Vagina (tissue), 2 donors: ENCODE results near the gene DISP3. TPM values are rescaled to one million over a fixed set of nuclear protein-coding genes. Genes with fewer than 3 reads are reported as not detected.

Experiments
- DNase-seq, 2 donors: peaks; one replicate each; pipeline ENCODE4 v3.0.0-alpha.2; 2017; ENCODE audit errors: extremely low spot score in 2 of 2
- H3K27ac ChIP-seq: fragments of 200-600 bp; sonication (generic); one replicate; pipeline ENCODE4 v1.5.1; 2019
- H3K27me3 ChIP-seq: fragments of 200-600 bp; sonication (generic); one replicate; pipeline ENCODE4 v1.5.1; 2019
- H3K36me3 ChIP-seq, 2 donors: fragments of 200-600 bp; sonication (generic); one replicate each; pipeline ENCODE4 v1.5.1; 2017 to 2019
- H3K4me1 ChIP-seq: fragments of 200-600 bp; sonication (generic); one replicate; pipeline ENCODE4 v1.5.1; 2019
- H3K4me3 ChIP-seq, 2 donors: fragments of 200-600 bp; sonication (generic); 1 replicate in 1 of 2; 2 replicates in 1 of 2; pipeline ENCODE4 v1.5.1; 2016 to 2019
- H3K9me3 ChIP-seq: fragments of 200-600 bp; sonication (generic); one replicate; pipeline ENCODE4 v1.5.1; 2019
- POLR2A ChIP-seq, 2 donors: fragments of 450-650 bp; IDR thresholded peaks; one replicate each; pipeline ENCODE4 v1.6.1; 2017; ENCODE audit warnings: antibody characterized with exemption in 2 of 2, mild to moderate bottlenecking in 2 of 2, moderate library complexity in 2 of 2
- POLR2AphosphoS5 ChIP-seq, 2 donors: sonication (generic); formaldehyde crosslinking; IDR thresholded peaks; one replicate each; pipeline ENCODE4 v1.9.0; 2017; ENCODE audit warnings: antibody characterized with exemption in 2 of 2, mild to moderate bottlenecking in 2 of 2, low read depth in 1 of 2; ENCODE audit not compliant: insufficient read depth in 1 of 2
- intact Hi-C: fragments of 100-400 bp; cut with DNase I; formaldehyde crosslinking; loops from one replicate; pipeline ENCODE4 v1.15.1; 2023
- total RNA-seq: library from RNA; depleted of rRNA; stranded (reverse); fragments of >200 nt; gene quantifications from one replicate; pipeline ENCODE4 v1.2.3, GENCODE V29; 2016
- TF ChIP-seq, protein P1 (sequence below), 3 experiments: fragments of 450-650 bp in 2 of 3; fragments of 200-600 bp in 1 of 3; sonication (generic) in 1 of 3; IDR thresholded peaks; one replicate each; pipeline ENCODE4 v1.5.1; 2017 to 2019; ENCODE audit warnings: antibody characterized with exemption in 3 of 3, mild to moderate bottlenecking in 2 of 3, moderate library complexity in 2 of 3

Gene DISP3
- total RNA-seq, 1 donor from 2014 or later = not detected

DNA sequence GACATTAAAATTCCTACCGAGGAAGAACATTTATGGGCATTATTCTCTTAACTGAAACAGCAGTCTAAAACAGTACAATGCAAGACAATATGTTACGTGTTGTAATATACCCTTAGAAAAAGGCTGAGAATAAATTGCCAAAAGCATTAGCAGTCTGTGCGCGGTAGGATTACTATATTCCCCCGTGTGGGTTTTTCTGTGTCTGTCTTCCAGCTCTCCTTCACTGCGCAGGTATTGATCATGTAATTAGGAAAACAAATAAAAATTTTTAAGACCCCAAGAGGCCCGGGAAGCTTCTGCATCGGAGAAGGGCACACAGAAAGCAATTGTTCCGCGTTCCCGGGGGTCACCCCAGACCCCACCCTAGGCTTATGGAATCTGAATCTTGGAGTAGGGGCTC lies 106.4 kb downstream of the DISP3 start:
- H3K36me3 ChIP-seq = no peaks in the 10 kb centered on the region
- intact Hi-C loops = no loop called here
- H3K27me3 ChIP-seq = no peaks in the 10 kb centered on the region
- H3K4me3 ChIP-seq = no peak overlapping the region
- no peaks in the 10 kb centered on the region for H3K4me1 ChIP-seq
- H3K9me3 ChIP-seq = no peaks in the 10 kb centered on the region
- H3K27ac ChIP-seq = no peak overlapping the region
- TF ChIP-seq, protein P1, sequence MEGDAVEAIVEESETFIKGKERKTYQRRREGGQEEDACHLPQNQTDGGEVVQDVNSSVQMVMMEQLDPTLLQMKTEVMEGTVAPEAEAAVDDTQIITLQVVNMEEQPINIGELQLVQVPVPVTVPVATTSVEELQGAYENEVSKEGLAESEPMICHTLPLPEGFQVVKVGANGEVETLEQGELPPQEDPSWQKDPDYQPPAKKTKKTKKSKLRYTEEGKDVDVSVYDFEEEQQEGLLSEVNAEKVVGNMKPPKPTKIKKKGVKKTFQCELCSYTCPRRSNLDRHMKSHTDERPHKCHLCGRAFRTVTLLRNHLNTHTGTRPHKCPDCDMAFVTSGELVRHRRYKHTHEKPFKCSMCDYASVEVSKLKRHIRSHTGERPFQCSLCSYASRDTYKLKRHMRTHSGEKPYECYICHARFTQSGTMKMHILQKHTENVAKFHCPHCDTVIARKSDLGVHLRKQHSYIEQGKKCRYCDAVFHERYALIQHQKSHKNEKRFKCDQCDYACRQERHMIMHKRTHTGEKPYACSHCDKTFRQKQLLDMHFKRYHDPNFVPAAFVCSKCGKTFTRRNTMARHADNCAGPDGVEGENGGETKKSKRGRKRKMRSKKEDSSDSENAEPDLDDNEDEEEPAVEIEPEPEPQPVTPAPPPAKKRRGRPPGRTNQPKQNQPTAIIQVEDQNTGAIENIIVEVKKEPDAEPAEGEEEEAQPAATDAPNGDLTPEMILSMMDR (IDR thresholded peaks at IDR 0.05) = no peak
- TF ChIP-seq POLR2A (IDR thresholded peaks at IDR 0.05) (no peak), POLR2AphosphoS5 (IDR thresholded peaks at IDR 0.05; ENCODE audit: insufficient read depth in 1 of 2, low read depth in 1 of 2) (no peak)
- no peak for DNase-seq

Other genes with a start within 250 kb of the DISP3 start
- 23.6 TPM for gene MTOR, start 216.6 kb upstream of the DISP3 start, total RNA-seq
- 8.6 TPM for gene UBIAD1, start 206.0 kb upstream of the DISP3 start, total RNA-seq
- gene FBXO2, start 175.3 kb downstream of the DISP3 start, total RNA-seq = 27.3 TPM
- gene FBXO44, start 175.7 kb downstream of the DISP3 start, total RNA-seq = 38.3 TPM
- 13.5 TPM for gene FBXO6, start 185.0 kb downstream of the DISP3 start, total RNA-seq
- gene MAD2L2, start 202.0 kb downstream of the DISP3 start, total RNA-seq = 30.0 TPM
- not detected for gene DRAXIN, start 212.6 kb downstream of the DISP3 start, total RNA-seq